HS-5 (cell line): Measurements from ENCODE around the gene PGPEP1.
"Not testable (repeated sequence)": the region's sequence is repeated elsewhere in the genome, so short reads cannot be mapped to it uniquely, and the experiment has no call there.

Experiments
- DNase-seq: peaks from one replicate; pipeline ENCODE4 v3.0.0-alpha.2; 2012; ENCODE audit warnings: low read depth

Gene PGPEP1

DNA sequence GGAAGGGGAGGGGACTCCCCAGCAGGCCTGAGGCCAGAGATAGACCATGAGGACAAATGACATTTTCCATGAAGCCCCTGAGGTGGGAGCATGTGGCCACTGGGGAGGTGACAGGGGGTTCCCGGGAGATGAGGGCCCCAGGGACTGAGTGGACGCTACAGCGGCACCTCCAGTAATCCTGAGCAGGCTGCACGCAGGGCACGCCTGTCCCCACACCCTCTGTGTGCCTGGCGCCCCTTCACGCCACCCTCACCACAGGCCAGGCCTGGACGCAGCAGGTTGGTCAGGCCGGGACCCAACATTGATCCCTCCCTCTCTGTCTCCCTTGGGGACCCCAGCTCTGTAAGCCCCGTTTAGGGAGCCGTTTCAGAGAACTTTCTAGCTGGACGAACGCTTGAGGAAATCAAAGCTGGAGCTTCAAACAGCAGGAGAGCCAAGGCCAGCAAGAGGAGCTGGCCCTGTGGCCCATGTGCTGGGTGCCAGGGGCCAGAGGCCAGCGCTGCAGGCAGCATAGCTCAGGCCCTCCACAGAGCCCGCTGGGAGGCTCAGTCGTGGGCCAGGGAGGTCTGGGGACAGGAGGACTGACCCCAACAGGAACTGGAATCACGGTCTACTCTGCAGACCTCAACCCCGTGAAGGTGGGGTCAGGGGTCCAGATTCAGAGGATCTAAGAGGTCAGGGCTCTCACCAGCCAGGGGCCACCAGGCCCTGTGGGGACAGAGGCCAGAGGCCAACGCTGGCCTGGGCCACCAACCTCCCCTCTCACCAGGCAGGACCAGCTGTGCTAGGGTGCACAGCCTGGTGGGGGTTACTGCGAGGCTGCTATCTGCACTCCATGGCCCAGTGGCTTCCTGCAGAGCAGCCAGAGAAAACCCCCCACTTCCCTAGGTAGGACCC lies 32.1 kb upstream of the PGPEP1 start:
- no peak for DNase-seq

DNA sequence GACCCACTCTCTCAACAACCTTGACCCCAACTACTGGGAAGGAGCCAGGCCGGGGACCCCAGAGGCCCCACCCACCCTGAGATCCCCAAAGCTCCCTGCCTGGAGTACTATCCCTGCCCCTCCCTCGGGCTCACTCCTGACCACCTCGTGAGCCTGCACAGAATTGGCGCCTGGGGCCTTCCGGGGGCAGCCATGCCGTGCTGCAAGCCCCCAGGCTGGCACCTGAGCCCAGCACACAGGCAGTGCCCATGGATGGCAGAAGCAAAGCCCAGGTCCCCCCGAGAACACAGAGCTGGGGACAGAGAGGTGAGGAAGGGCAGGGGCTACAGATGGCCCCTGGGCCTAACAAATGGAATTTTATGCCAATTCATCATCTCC lies 31.5 kb upstream of the PGPEP1 start:
- no peak for DNase-seq

DNA sequence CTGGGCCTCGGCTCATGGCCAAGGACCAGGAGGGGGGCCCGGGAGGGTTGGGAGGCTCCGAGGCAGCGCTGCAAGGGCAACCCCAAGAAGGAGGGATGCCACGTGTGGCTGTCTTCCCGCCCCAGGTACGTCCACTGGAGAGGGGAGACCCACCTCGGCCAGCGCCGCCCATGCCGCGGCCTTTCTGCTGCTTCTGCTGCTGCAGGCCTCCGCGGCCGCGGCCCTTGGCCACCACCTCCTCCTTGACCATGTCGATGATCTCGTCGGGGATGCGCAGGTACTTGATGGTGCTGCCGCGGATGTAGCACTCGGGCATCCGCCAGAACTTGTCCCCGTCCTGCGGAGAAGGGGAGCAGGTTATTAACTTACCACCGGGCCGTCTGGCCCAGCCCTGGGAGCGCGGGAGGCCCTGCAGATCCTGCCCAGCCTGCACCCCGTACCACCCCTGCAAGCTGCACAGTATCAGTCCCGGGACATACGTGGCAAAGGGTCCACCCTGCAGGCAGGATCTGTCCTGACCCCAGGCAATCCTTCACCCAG lies 30.8 kb upstream of the PGPEP1 start:
- no peak for DNase-seq

DNA sequence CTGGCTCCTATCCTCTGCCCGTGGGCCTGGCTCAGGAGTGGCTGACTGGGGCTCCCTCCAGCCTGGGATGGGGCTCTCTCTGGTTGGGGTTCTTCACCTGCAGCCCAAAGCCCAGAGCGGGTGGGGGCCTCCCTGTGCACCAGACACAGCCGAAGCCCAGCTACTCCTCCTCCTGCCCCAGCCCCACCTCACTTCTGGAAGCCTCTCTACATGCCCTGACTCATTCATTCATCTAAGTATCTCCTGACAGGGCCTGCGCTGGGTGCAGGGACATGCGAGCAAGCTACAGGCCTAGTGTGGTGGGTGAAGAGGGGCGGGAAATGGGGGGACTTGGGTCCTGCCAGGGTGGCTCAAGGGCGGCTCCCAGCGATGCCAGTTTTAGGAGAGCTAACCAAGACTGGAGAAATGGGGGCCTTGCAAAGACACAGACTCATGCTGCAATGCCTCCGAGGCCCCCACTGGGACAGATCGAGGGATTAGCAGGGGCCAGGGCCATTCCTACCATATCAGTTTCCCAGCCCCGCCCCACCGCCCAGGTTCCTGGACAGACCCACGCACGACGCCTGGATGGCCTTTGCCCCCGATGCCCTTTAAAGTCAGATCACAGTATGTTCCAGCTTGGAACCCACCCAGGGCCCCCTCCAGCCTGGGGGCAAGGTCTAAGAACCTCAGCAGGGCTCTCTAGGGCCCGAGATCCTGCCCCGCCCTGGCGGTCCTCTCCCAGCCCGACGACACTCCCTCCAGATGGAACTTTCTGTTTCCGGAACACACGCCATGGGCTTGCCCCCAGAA lies 30.1 kb upstream of the PGPEP1 start:
- no peak for DNase-seq

DNA sequence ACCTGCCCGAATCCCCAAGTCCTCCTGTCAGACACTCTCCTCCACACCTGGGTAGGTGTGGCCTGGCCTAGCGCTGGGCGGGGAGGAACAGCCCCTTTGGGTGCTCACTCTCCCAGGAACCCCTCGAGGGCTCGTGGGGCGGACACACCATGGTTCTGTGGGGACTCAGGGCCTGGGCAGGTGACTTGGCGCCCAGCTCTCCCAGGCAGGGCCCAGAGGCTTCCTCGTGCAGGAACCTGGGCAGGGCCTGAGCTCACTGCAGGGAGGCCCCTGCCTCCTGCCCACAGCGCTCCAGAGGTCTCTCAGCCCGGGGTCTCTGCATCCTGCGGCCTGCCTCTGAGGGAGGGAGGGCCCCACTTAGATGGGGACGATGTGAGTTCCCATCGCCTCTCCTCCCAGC lies 29.4 kb upstream of the PGPEP1 start:
- DNase-seq, result no peak

DNA sequence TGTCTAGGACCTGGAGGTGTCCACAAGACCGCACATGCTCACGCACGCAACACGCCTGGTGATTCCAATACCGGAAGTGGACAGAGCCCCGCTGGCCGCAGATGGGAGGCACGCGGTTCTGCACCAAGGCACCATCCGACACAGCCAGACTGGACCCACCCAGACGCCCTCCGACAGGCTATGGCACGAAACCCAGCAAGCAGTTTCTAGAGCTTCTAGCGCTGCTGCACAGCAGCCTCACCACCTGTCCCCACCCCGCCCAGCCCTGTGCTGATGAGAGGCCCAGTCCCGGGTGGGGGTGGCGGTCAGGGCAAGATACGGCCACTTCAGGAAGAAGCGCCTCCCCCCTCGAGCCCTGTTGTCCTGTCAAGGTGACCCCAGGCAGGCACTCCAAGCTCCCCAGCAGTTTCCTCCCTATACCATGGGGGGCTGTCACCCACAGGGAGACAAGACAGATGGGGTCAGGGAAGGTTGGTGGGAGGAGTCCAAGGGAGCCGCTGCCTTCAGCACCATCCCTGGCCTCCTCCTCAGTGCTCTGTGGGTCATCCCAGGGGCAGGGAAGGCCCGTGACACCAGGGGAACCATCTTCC lies 28.8 kb upstream of the PGPEP1 start:
- no peak for DNase-seq

DNA sequence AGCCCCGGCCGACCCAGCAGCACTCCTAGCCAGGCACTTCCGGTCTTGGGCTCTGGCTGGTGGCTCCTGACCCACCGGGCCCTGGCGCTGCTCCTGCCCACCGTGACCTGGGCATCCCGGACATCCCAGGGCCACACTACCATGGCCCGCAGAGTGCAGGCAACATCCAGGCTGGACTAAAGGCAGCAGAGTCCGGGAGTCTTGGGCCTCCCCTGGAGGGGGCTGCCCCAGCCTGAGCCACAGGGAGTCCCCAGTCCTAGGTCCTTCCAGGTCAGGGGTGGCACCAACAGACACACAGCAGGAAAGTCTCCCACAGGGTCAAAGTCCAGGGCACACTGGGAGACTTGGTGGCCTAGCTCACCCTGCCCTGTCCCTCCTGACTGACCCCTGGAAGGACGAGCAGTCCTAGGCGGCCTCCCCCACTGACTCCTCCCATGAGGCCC lies 28.3 kb upstream of the PGPEP1 start:
- DNase-seq, result no peak

DNA sequence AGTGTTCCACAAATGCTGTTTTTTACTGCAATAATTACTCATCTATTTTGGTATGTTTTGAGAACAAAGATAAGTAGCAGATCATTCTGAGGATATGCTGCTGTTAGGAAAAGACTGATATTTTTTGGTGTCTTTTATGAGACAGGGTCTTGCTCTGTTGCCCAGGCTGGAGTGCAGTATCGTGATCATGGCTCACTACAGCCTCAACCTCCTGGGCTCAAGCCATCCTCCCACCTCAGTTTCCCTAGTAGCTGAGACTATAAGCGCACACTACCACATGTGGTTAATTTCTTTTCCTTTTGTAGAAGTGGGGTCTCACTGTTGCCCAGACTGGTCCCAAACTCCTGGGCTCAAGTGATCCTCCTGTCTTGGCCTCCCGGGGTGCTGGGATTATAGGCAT lies 27.0 kb upstream of the PGPEP1 start:
- no peak for DNase-seq

DNA sequence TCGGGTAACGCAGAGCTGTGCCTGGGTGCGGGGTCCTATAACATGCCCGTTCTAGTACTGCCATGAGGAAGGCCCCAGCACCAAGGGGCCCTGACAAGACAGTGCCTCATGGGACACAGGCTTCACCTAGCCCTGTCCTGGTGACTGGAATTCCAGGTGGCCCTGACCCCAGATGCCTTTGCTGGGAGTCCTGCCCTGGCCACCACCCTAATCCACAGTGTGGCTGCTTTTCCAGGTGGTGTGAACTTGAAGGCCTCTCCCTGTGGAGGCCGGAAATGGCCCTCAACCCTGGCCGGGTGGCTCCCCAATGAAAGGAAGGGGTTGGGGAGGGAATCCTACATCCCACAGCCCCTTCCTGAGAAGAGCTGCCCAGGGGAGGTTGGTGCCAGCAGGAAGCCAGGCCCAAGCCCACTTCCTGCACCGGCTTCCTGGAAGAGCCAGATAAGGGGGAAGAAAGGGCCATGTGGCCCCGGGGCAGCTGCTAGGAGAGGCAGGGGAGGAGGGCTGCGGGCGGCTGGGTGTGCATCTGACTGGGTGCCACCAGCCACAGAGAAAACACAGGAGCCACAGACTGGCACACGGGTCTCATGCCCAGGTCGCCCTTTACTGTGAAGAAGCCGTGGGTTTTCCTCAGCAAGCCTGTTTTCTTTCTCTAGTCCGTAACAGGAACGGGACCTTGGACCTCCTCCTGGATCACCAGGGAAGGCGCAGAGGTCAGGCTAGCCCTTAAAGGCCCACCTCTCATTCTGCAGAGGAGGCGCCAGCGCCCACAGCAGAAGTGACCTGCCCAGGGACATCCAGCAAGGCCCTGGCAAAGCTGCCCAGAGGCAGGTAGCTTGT lies 22.2 kb upstream of the PGPEP1 start:
- no peak for DNase-seq

DNA sequence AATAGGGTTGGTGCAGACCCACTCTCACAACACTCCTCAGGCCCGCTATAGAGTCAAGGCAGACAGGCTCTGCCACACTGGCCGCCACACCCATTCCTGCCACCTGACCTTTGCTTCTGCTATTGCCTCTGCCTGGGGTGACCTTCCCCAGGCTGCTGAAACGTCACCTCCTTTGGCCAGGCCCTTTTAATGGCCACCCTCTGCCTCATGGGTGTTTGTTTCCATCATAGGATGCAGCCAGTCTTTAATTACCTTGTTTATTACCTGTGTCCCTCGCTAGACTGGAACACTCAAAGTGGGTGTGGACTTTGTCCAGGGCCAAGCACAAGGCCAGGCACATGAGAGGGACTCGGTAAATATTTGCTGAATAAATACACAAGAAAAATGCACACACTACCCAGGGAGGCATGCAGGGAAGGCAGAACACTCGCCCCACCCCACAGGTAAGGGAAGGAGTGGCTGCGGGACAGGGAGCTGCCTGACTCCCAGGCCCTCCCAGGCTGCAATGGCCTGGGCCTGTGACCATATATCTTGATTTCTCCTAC lies 20.7 kb upstream of the PGPEP1 start:
- no peak for DNase-seq

DNA sequence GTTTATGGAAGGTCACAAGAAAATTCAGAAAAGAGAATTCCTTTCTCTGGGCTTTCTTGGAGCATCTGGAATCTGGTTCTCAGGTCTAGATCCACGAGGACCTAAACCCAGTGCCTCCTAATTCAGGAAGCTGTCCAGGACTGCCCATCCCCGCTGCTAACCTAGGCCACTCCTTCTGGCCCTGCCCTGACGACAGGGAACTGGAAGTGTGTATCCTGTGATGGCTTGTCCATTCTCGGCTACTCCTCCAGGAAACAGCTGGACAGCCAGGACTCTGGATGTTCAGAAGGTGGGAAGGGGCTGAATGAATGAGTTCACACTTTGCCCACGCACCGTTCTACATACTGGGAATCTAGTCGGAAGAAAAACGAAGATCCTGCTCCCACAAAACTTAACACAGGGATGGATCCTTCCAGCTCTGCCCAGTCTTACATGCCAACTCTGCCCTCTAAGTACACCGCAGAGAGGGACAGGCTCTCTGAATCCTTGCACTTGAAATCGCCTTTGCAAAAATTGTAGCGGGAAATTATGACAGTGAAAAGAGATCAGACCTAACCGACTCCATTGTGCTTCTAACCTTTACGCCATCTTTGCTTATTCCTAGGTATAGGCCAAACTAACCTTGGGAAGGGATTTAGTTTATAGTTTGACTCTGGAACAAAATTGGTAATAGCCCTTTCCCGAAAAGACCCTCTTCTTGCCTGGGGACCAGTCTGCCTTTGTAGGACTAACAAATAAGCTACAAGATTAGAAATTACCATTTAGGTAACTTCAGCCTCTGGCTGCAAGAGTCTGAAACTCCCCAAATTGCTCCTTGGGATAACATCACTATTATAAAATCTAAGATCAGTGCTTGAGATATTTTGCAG lies 19.3 kb upstream of the PGPEP1 start:
- DNase-seq, result no peak

DNA sequence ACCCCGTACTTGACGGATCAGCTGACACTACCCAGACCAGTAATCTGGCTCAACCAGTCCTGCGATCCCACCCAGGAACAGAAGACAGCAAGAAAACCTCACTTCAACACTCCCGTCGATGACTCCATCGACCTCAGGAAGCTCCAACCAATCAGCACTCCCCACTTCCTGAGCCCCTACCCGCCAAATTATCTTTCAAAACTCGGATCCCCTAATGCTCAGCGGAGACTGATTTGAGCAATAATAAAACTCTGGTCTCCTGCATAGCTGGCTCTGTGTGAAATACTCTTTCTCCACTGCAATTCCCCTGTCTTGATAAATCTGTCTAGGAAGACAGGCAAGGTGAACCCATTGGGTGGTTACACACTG lies 18.7 kb upstream of the PGPEP1 start:
- DNase-seq, result no peak

DNA sequence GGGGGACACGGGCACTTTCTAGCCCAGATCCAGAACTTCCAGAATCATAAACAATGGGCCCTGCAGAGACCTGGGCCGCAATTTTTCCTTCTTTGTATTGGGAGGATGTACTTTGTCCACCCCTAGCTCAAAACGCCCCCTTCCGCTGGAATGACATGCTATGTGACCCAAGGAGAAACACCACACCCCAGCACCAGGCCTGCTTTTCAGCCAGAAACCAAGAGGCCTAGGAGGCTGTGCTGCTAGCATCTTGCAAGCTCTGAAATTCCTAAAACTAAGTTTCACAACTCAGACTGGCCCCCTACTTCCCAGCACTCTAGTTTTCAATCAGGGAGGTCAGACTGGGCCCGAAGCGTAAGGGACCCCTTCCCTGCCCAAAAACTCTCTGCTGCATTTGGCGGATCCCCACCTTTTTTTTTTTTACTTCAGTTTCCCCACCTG lies 18.1 kb upstream of the PGPEP1 start:
- DNase-seq, result no peak

DNA sequence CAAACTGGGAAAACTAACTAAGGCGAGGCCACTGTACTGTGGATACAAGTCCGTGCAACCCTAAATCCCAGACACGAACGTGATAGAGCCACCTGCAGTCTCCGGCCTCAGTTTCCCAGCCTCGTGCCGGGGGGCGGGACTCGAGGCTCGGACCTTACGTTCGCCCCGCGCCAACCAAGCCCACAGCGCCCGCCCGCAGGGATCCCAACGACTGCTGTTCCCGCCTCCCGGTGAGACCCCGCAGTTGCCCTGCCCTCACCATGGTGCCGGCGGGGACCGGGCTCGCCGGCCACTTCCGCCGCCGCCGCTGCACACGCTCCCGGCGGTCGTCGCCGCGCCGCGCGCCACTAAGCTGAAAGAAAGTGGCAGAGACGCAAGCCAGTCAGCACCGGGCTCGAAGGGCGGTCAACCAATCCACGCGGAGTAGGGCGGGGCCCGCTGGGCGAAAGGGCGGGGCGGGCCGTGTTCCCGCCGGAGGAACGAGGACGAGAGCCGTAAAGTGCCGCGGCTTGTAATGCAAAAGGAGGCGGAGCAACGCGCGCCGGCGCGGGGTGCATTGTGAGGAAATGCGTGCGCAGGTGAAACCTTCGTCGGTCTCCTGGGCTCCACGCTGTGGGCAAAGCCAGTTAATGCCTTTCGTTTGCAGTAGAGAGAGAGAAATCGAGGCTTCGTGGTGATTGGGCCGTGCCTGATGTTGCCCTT lies 17.5 kb upstream of the PGPEP1 start, which contains the start of gene LSM4:
LSM4 (minus strand) TSS at position 318 of the 702 bp plus-strand sequence; CDS start at position 262, 56 bp downstream.
- DNase-seq, result peak; percentile 93

DNA sequence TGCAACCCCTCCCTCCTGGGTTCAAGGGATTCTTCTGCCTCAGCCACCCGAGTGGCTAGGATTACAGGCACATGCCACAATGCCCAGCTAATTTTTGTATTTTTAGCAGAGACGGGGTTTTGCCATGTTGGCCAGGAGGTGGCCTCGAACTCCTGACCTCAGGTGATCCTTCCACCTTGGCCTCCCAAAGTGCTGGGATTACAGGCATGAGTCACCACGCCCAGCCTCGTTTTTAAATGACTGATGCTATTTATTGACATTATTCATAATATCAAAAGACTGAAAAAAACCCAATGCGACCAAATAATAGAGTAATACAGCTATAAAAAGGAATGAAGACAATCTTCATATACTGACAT lies 16.0 kb upstream of the PGPEP1 start:
- DNase-seq, result not testable (repeated sequence)

DNA sequence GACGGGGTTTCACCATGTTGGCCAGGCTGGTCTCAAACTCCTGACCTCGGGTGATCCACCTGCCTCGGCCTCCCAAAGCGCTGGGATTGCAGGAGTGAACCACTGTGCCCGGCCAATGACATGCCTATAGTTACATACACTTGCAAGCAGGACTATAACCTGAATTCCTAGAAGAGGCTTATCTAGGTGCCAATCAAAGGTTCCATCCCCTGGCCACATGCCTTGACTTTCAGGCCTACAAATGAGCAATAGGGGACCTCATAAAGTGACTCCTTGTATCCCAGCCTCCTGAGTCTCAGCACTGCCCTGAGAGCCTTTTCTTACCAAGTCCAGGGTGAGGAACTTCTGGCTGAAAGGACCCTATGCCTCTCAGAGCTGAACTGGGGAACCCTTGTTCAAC lies 13.6 kb upstream of the PGPEP1 start:
- DNase-seq, result no peak

DNA sequence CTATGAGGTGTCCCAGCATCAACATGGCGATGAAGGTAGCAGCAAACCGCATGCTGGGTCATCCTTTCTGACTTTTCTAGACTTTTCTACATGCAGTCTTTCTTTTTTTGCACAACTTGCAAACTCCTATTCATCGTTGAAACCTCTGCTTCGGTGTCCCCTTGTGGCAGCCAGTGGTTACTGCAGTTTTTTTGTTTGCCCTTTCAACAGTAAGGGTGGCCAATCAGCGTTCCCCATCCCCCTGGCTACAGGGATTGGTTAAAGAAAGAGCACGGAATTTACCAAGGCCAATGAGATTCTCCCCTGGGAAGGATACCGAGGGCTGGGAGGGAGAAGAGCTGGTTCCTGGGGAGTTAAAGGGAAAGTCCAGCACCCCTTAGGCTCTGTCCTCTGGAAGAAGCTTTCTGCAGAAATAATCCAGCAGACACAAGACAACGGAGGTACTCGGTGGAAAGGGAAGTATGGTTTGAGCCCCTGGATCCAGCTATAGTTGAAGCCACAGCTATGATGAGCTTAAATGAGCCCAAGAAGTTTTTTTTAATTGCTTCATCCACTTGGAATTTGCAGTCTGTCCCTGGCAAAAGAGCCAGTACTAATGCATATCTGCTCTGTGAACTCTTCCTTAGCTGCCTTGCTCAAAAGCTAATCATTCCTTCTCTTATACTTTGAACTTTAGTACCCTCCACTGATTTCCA lies 11.9 kb upstream of the PGPEP1 start:
- peak; percentile 95 for DNase-seq

DNA sequence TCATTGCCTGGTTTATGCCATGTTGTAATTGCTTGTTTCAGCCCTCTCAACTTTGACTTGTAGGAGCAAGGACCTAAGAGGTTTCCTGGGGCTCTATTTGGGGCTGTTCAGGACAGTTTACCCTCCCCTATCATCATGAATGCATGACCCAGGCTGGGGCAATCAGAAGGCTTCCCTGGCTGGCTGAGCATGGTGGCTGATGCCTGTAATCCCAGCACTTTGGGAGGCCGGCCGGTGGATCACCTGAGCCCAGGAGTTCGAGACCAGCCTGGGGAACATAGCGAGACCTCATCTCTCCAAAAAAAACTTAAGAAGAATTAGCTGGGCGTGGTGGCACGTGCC lies 11.4 kb upstream of the PGPEP1 start:
- DNase-seq, result no peak

DNA sequence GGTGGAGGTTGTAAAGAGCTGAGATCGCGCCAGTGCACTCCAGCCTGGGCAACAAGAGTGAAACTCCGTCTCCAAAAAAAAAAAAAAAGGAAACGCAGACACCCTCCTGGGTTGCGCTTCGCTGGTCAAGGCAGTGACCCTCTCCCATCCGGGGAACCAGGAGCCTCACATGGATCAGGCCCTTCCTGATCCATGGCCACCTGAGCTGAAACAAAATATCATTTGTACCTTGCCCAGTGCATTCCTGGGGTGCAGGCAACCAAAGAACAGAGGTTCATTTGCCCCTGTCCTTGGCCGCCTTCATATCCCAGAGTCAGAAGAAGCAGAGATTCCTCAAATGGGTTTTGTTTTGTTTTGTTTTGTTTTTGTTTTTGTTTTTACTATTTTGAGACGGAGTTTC lies 9.5 kb upstream of the PGPEP1 start:
- DNase-seq, result no peak
